K562 (cell line): ENCODE data around the gene FIS1. TPM values are rescaled to one million over a fixed set of nuclear protein-coding genes. Genes with fewer than 3 reads are reported as not detected.

Experiments
- HIVEP1 ChIP-seq: fragments of 250-450 bp; sonication (Bioruptor Pico); IDR thresholded peaks from 2 replicates; pipeline ENCODE4 v1.4.0; 2020; ENCODE audit warnings: mild to moderate bottlenecking
- NR4A1 ChIP-seq, 2 experiments: fragments of 250-450 bp in 1 of 2; fragments of 450-650 bp in 1 of 2; sonication (Bioruptor Pico) in 1 of 2; IDR thresholded peaks; 2 replicates each; pipeline versions ENCODE4 v1.4.0 to v1.6.1; 2016 to 2020; ENCODE audit warnings: mild to moderate bottlenecking in 2 of 2, missing compliant biosample characterization in 1 of 2, missing genetic modification characterization in 1 of 2, moderate library complexity in 1 of 2
- RAD21 ChIP-seq, 2 experiments: fragments of 250-450 bp in 1 of 2; fragments of 450-650 bp in 1 of 2; sonication (Bioruptor Pico) in 1 of 2; formaldehyde crosslinking in 1 of 2; IDR thresholded peaks in 1 of 2; conservative IDR thresholded peaks in 1 of 2; 2 replicates each; pipeline versions ENCODE4 v1.4.0 to v1.8.0; 2020 to 2022; ENCODE audit warnings: mild to moderate bottlenecking in 2 of 2, moderate library complexity in 1 of 2
- RFX1 ChIP-seq: fragments of 450-650 bp; IDR thresholded peaks from 2 replicates; pipeline ENCODE4 v1.6.1; 2016; ENCODE audit warnings: mild to moderate bottlenecking, moderate library complexity
- SMC3 ChIP-seq: conservative IDR thresholded peaks from 2 replicates; pipeline ENCODE4 v1.6.1; 2011; ENCODE audit warnings: low read depth, low read length, improper control_type of control experiment; ENCODE audit not compliant: insufficient read depth
- TAL1 ChIP-seq: fragments of 450-650 bp; IDR thresholded peaks from 2 replicates; pipeline ENCODE4 v1.6.1; 2016; ENCODE audit warnings: mild to moderate bottlenecking
- polyA plus RNA-seq, 8 experiments: library from polyadenylated mRNA; depleted of rRNA in 4 of 8; stranded (reverse) in 5 of 8; unstranded in 3 of 8; fragments of >200 nt; fragmentation: Nextera tagmentation in 2 of 8; fragmentation: Illumina TruSeq in 1 of 8; extraction: Ambion mirVana in 2 of 8; extraction: Trizol in 1 of 8; gene quantifications; 2 replicates each; pipeline versions ENCODE4 v1.2.1 to v1.2.3, GENCODE V29; 2011 to 2014; ENCODE audit warnings: inconsistent platforms in 1 of 8, missing spikeins in 1 of 8
- total RNA-seq, 7 experiments: library from RNA; depleted of rRNA in 6 of 7; stranded (reverse); fragments of >200 nt in 6 of 7; fragmentation: Illumina TruSeq in 2 of 7; extraction: Trizol in 2 of 7; gene quantifications; 2 replicates each; pipeline versions ENCODE4 v1.2.1 to v1.2.3, GENCODE V29; 2011 to 2021; ENCODE audit warnings: low replicate concordance in 1 of 7
- TF ChIP-seq, protein P1 (sequence below), 3 experiments: IDR thresholded peaks in 2 of 3; conservative IDR thresholded peaks in 1 of 3; 2 replicates each; pipeline ENCODE4 v1.5.1; 2011 to 2012; ENCODE audit warnings: low read length in 3 of 3, mild to moderate bottlenecking in 3 of 3, control low read depth in 2 of 3, improper control_type of control experiment in 1 of 3, inconsistent platforms in 1 of 3, low read depth in 1 of 3, mixed read lengths in 1 of 3, moderate library complexity in 1 of 3; ENCODE audit not compliant: insufficient read depth in 2 of 3
- TF ChIP-seq, protein P2 (sequence below): fragments of 250-450 bp; sonication (Bioruptor Pico); IDR thresholded peaks from 2 replicates; pipeline ENCODE4 v1.5.0; 2020; ENCODE audit warnings: mild to moderate bottlenecking
- TF ChIP-seq, protein P3 (sequence below): fragments of 250-450 bp; sonication (Bioruptor Pico); IDR thresholded peaks from 2 replicates; pipeline ENCODE4 v1.5.0; 2021; ENCODE audit warnings: mild to moderate bottlenecking, moderate library complexity
- TF ChIP-seq, protein P4 (sequence below): sonication (generic); formaldehyde crosslinking; IDR thresholded peaks from 2 replicates; pipeline ENCODE4 v1.8.1; 2023; ENCODE audit warnings: mild to moderate bottlenecking, missing genetic modification reagents
- TF ChIP-seq, protein P5 (sequence below): fragments of 450-650 bp; IDR thresholded peaks from 2 replicates; pipeline ENCODE4 v1.6.1; 2016; ENCODE audit warnings: low read depth, mild to moderate bottlenecking, moderate library complexity
- TF ChIP-seq, protein P6 (sequence below): sonication (generic); formaldehyde crosslinking; IDR thresholded peaks from 2 replicates; pipeline ENCODE4 v1.8.0; 2022; ENCODE audit warnings: missing genetic modification reagents, mild to moderate bottlenecking, moderate library complexity, borderline replicate concordance

The FIS1 gene
- total and polyA plus RNA-seq, 9 of the 15 experiments (the other 6 are each of a cell fraction or from before 2014, with no cell fraction given) = 86.0 to 257 (median 144) TPM

DNA sequence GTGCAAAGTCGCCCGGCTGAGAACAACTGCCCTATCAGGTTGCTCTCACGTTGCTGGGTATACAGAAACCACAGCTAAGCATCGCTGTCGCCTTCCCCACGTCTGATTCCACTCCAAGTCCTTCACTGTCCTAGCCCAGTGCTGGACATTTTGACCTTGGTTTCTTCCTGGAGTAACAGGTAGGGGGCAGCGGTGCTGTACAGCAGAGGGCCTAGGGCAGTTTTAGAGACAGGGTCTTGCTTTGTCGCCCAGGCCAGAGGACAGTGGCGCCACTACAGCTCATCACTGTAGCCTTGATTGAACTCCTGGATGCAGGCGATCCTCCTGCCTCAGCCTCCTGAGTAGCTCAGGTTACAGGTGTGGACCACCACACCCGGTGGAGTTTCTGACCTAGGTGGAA, 9.8 kb downstream of the FIS1 start (continued):
- TF ChIP-seq, protein P1, sequence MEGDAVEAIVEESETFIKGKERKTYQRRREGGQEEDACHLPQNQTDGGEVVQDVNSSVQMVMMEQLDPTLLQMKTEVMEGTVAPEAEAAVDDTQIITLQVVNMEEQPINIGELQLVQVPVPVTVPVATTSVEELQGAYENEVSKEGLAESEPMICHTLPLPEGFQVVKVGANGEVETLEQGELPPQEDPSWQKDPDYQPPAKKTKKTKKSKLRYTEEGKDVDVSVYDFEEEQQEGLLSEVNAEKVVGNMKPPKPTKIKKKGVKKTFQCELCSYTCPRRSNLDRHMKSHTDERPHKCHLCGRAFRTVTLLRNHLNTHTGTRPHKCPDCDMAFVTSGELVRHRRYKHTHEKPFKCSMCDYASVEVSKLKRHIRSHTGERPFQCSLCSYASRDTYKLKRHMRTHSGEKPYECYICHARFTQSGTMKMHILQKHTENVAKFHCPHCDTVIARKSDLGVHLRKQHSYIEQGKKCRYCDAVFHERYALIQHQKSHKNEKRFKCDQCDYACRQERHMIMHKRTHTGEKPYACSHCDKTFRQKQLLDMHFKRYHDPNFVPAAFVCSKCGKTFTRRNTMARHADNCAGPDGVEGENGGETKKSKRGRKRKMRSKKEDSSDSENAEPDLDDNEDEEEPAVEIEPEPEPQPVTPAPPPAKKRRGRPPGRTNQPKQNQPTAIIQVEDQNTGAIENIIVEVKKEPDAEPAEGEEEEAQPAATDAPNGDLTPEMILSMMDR (IDR thresholded peaks at IDR 0.05 in 2 of 3, conservative IDR thresholded peaks at IDR 0.05 in 1 of 3; ENCODE audit: insufficient read depth in 2 of 3, low read depth in 1 of 3, low read length in 3 of 3) = peak; percentile 69 to 80 (median 70)
- TF ChIP-seq, protein P2, sequence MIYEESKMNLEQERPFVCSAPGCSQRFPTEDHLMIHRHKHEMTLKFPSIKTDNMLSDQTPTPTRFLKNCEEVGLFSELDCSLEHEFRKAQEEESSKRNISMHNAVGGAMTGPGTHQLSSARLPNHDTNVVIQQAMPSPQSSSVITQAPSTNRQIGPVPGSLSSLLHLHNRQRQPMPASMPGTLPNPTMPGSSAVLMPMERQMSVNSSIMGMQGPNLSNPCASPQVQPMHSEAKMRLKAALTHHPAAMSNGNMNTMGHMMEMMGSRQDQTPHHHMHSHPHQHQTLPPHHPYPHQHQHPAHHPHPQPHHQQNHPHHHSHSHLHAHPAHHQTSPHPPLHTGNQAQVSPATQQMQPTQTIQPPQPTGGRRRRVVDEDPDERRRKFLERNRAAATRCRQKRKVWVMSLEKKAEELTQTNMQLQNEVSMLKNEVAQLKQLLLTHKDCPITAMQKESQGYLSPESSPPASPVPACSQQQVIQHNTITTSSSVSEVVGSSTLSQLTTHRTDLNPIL (CRISPR knock-in tag) = no peak
- TF ChIP-seq TAL1 (no peak), NR4A1 (CRISPR knock-in tag; IDR thresholded peaks at IDR 0.05) (no peak), NR4A1 (tag; IDR thresholded peaks at IDR 0.05) (no peak), SMC3 (peak; percentile 50; the same call in 1 of the 2 replicates), RAD21 (CRISPR knock-in tag; conservative IDR thresholded peaks at IDR 0.05 in 1 of 2, IDR thresholded peaks at IDR 0.05 in 1 of 2) (peak; percentile 23 to 62; a peak in 3 of 4 replicates), RFX1 (no peak), HIVEP1 (CRISPR knock-in tag) (no peak)
- TF ChIP-seq, protein P3, sequence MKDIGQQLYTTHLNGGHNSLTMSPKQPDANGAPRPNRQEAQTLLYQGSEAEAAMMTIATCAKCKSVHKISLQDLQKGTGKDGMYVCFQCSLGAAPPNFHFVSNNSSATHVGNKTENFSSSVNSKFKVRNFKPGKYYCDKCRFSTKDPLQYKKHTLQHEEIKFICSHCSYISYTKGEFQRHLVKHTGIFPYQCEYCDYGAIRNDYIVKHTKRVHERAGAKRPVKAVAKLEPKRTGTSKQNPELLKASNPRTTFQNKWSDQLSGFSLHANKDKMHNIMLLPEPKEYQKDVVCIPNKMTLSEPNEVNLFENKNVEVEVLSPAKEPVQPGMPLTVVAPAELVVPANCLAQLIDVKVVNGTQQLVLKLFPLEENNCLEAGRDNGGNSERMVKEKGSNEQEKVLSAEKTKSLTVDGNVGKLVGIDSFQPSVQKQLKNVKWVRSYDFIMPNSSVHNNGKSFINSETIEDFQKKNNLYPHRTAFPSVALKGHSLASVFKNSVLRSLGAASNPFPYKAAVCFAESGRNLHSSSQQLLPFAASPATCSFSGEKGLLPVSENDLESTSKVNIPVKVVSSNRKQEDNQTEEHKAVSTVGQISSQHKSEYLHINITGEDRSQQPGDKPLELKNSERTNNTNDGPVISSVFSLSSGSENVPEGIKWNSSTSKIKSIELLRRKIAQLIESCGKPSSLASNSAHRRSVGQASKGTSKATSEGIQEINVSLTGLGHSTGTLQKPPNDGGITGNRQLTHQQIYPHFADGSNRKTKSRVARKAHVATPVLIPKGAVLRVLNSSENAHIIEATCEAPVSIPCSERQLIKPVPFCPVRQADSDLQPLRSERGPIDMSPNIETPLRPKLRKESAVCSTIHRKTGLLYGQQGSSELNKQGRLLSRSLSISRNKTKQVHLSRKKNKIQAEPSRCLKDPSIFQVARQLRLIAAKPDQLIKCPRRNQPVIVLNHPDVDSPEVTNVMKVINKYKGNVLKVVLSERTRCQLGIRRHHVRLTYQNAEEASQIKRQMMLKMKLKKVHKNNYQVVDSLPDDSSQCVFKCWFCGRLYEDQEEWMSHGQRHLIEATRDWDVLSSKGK = no peak
- TF ChIP-seq, protein P4, sequence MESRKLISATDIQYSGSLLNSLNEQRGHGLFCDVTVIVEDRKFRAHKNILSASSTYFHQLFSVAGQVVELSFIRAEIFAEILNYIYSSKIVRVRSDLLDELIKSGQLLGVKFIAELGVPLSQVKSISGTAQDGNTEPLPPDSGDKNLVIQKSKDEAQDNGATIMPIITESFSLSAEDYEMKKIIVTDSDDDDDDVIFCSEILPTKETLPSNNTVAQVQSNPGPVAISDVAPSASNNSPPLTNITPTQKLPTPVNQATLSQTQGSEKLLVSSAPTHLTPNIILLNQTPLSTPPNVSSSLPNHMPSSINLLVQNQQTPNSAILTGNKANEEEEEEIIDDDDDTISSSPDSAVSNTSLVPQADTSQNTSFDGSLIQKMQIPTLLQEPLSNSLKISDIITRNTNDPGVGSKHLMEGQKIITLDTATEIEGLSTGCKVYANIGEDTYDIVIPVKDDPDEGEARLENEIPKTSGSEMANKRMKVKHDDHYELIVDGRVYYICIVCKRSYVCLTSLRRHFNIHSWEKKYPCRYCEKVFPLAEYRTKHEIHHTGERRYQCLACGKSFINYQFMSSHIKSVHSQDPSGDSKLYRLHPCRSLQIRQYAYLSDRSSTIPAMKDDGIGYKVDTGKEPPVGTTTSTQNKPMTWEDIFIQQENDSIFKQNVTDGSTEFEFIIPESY (CRISPR knock-in tag) = peak; percentile 71
- TF ChIP-seq, protein P5, sequence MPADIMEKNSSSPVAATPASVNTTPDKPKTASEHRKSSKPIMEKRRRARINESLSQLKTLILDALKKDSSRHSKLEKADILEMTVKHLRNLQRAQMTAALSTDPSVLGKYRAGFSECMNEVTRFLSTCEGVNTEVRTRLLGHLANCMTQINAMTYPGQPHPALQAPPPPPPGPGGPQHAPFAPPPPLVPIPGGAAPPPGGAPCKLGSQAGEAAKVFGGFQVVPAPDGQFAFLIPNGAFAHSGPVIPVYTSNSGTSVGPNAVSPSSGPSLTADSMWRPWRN = no peak
- TF ChIP-seq, protein P6, sequence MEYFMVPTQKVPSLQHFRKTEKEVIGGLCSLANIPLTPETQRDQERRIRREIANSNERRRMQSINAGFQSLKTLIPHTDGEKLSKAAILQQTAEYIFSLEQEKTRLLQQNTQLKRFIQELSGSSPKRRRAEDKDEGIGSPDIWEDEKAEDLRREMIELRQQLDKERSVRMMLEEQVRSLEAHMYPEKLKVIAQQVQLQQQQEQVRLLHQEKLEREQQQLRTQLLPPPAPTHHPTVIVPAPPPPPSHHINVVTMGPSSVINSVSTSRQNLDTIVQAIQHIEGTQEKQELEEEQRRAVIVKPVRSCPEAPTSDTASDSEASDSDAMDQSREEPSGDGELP (CRISPR knock-in tag) = peak; percentile 28; the same call in 1 of the 2 replicates
